ENCODE data around the gene FAM185A.

DNA sequence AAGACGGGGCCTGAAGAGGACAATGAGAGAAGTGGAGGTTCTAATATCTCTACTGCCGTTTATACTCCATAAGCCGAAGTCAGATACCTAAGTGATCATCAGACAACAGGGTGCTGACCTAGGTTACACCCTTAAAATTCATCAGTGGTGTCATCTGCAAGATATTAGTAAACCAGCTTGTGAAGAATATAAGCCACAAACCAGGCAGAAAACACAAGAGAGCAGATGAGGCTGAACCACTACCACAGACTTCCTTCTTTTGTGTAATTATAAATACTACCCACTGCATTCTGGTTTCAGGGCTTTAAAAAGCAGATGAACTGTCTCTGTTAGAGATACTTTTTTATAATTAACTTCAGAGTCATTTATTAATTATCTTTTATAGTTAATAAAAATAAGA is 95.1 kb downstream of the FAM185A start:
- TF ChIP-seq RFX5 (IDR thresholded peaks at IDR 0.05; ENCODE audit: low read length) (no peak), CTCF (IDR thresholded peaks at IDR 0.05) (no peak), JUND (IDR thresholded peaks at IDR 0.05) (no peak), MAX (IDR thresholded peaks at IDR 0.05; ENCODE audit: low read depth) (no peak), REST (IDR thresholded peaks at IDR 0.05; ENCODE audit: low read depth, low read length) (no peak), FOXJ3 (CRISPR knock-in tag; IDR thresholded peaks at IDR 0.05) (no peak), EZH2phosphoT487 (IDR thresholded peaks at IDR 0.05; ENCODE audit: borderline replicate concordance, low read depth) (no peak), NRF1 (IDR thresholded peaks at IDR 0.05; ENCODE audit: low read depth, low read length) (no peak), YY1 (IDR thresholded peaks at IDR 0.05; ENCODE audit: low read depth) (no peak)

All from SK-N-SH (cell line).